GM18505 (cell line): ENCODE data around the gene KRTAP12-3.

ENCODE experiments used
- ATAC-seq: cut with Tn5 transposase; IDR thresholded peaks from one replicate; pipeline ENCODE4 v1.9.1; 2021; ENCODE audit not compliant: unreplicated experiment
- POLR2A ChIP-seq: IDR thresholded peaks from 4 replicates; pipeline ENCODE4 v1.6.1; 2011; ENCODE audit warnings: borderline replicate concordance; ENCODE audit not compliant: insufficient read depth, insufficient read length; ENCODE audit errors: extremely low read depth

The KRTAP12-3 gene

DNA sequence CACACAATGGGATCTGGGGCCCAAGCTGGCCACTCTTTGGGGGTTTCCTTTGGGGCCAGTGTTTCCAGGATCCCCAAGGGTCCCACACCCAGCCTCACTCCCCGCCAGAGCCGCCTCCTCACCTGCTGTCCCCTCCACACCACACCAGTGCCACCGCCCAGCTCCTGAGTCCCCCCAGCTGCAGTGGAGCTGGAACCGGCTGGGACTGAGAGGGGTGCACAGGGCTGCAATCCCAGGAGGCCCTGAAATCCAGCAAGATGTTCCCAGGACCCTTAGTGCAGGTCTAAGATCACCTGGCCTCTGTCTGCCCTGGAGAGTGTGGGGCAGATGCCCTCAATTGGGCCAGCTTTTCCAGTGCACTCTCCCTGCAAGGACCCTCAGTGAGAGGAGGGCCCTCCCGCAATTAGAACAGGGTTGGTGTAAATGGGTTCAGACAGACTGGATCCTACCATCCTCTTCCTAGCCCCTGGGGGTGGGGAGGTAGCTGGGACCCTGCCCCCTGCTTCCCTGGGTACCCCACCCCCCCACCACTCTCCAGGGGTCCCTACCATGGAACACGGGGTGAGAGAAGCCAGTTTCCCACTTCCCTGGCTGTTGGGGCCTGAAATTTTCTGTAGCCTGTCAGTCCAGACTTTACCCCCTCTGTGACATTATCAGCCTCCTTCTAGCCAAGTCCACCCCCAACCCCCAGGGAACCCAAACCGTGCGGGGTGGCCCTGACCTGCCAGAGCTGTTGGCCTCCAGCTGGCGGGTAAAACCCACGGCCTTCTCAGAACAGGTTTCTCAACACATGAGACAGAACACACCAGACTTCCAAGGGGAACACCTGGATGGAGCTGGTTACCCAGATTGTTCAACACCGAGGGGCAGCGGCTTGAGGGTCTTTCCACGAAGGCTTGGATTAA is 46.3 kb downstream of the KRTAP12-3 start:
- TF ChIP-seq POLR2A, result no peak
- ATAC-seq, result no peak

GRCh38 chr21:44704636-44705001 is 46.9 kb downstream of the KRTAP12-3 start:
- no peak for TF ChIP-seq POLR2A
- ATAC-seq, result no peak

DNA sequence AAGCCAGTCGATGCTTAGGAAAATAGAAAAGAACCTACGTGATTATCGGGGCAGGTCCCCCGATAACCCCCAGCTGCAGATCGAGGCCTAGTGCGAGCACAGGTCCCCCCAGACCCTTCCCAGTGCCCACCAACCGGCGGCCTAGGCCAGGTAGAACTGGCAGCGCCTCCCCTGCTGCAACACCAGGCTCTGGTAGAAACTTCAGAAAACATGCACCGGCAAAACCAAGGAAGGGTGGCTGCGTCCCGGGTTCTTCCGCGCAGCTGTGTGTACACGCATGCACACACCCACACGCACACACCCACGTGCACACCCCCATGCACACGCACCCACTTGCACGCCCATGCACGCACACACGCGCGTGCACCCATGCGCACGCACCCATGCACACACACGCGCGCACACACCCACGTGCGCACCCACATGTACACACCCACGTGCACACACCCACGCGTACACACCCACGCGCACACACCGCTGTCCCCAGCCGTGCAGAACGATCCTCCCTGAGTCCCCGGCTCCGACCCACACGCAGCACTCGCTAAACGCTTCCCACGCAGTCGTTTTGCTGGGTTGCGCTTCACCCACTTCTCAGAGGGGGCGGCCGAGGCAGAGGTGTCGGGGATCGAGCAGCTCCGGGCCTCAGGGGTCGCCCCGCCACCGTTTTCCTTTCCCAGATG is 48.4 kb downstream of the KRTAP12-3 start:
- ATAC-seq, result no peak
- no peak for TF ChIP-seq POLR2A

DNA sequence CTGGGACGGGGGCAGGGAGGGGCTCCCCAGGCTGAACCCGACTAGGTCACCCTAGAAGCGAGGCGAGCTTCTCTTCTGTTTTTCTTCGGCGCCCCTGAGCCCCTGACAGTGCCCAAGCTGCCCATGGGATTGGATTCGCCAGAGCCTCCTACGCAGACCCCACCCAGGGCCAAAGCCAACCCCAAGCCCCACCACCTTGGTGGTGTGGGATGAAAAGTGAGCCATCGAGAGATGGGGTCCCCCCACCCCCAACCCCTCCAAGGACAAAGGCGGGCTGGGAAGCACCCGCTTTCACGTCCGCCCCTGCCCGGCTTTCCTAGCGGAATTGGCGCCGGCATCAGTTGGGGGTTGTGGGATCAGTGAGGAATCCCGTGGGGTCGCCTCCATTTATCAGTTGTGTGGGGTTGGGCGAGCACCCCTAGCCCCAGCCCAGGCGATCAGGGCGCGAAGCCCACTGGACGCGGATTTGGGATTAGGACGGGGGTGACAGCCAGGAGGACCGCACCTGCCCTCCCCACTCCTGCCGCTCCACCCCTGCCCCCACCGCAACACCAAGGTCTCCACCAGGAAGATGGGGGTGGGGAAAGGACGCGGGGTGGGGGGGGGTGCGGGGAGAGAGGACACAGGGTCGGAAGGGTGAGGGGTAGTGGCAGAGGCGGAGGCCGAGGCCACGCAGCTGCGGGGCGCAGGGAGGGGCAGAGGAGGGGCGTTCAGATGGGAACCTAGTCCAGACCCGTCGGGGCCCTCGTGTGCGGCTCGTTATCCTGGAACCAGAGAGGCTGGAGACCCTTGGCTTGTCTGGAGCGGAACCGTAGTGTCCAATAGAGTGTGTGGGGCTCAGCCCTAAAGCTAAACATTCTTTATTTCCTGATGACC is 49.2 kb downstream of the KRTAP12-3 start:
- no peak for ATAC-seq
- no peak for TF ChIP-seq POLR2A
